ENCODE measurements around the gene LHPP. TPM values are rescaled to one million over a fixed set of nuclear protein-coding genes. Genes with fewer than 3 reads are reported as not detected.

LHPP gene
- total RNA-seq, 1 experiment from 2014 or later = 6.6 TPM

DNA sequence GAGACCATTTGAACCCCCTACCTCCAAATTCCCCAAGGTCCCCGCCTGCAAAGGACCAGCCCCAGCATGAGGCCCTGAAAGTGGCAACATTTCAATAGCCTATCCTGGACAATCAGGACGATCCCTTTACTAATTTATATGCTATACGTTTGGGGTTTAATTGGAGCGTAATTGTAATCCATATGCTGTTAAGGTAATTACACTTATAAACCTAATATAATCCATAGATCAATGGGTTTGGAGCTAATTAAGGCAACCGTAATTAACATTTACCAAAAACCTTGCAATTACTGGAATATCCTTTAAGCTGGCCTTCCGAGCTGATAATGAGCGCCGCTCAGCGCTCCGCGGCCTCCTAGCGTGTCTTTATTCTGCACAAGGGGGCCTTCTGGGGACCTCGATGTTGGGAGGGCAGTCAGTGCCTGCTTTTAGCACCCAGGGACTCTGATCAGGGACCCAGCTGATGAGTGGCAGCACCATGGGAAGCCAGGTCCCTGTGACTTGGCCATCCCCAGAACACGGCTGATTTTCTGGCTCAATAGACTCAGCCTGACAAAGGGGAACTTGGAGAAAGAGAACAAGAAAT is 91.2 kb downstream of the LHPP start:
- Histone ChIP-seq H3K4me2 (ENCODE audit: low read length) (no peak overlapping the region), H4K20me1 (ENCODE audit: low read length) (no peaks in the 10 kb centered on the region), H3K4me3 (ENCODE audit: low read length) (no peak overlapping the region), H3K27ac (ENCODE audit: low read length) (no peak overlapping the region), H3K79me2 (ENCODE audit: low read length) (no peaks in the 10 kb centered on the region), H3K9me2 (replicated peaks; ENCODE audit: low read length) (no peaks in the 10 kb centered on the region), H3K27me3 (ENCODE audit: low read length) (no peaks in the 10 kb centered on the region), H3K9me3 (ENCODE audit: low read length) (no peaks in the 10 kb centered on the region), H3K36me3 (ENCODE audit: low read depth, low read length) (no peaks in the 10 kb centered on the region), H3F3A (ENCODE audit: low read length, unreplicated experiment) (no peaks in the 10 kb centered on the region), H3K4me1 (ENCODE audit: insufficient read depth, low read length) (no peaks in the 10 kb centered on the region), H3K9ac (ENCODE audit: low read length) (no peak overlapping the region), H2AFZ (ENCODE audit: low read length) (no peak overlapping the region)
- TF ChIP-seq EZH2 (IDR thresholded peaks at IDR 0.05; ENCODE audit: low read length, unreplicated experiment) (no peak), EZH2phosphoT487 (IDR thresholded peaks at IDR 0.05; ENCODE audit: borderline replicate concordance, low read length) (no peak)
- TF ChIP-seq, protein P1, sequence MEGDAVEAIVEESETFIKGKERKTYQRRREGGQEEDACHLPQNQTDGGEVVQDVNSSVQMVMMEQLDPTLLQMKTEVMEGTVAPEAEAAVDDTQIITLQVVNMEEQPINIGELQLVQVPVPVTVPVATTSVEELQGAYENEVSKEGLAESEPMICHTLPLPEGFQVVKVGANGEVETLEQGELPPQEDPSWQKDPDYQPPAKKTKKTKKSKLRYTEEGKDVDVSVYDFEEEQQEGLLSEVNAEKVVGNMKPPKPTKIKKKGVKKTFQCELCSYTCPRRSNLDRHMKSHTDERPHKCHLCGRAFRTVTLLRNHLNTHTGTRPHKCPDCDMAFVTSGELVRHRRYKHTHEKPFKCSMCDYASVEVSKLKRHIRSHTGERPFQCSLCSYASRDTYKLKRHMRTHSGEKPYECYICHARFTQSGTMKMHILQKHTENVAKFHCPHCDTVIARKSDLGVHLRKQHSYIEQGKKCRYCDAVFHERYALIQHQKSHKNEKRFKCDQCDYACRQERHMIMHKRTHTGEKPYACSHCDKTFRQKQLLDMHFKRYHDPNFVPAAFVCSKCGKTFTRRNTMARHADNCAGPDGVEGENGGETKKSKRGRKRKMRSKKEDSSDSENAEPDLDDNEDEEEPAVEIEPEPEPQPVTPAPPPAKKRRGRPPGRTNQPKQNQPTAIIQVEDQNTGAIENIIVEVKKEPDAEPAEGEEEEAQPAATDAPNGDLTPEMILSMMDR (conservative IDR thresholded peaks at IDR 0.05; ENCODE audit: low read depth, low read length) = no peak
- intact Hi-C loops (cut with micrococcal nuclease) = no loop called here
- POLR2A ChIA-PET (ENCODE audit: unreplicated experiment) = no interaction called here
- CTCF ChIA-PET = no interaction called here
- no peak for ATAC-seq
- no TSS peak for BruUV-seq (replicated peaks)
- no peak for DNase-seq

DNA sequence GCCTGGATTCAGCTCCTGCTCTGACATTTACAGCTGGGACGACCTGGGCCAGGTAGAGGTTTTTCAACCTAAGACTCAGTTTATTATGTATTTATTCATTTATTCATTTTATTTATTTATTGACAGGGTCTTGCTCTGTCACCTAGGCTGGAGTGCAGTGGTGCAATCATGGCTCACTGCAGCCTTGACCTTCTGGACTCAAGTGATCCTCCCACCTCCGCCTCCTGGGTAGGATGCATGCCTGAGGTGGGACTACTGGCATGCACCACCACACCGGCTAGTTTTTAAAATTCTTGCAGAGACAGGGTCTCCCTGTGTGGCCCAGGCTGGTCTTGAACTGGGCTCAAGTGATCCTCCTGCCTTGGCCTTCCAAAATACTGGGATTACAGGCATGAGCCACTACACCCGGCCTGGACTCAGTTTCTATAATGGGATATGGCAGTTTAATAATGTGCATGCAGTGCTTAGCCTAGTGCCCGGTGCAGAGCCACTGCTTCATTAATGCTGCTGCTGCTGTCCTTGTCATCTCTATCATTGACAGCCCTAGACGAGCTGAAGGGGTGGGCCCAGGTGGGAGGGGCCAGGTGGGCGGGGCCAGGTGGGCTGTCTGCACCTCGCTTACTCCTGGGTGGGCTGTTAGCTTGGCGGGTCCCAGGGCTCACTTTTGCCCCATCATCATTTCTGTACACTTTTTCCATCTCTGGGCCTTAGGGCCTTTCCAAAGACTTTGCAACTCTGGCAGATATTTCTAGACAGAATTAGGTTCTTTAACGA is 92.6 kb downstream of the LHPP start:
- no TSS peak for BruUV-seq (replicated peaks)
- ChIA-PET CTCF (no interaction called here), POLR2A (ENCODE audit: unreplicated experiment) (no interaction called here)
- H3K36me3 ChIP-seq (ENCODE audit: low read depth, low read length) = no peaks in the 10 kb centered on the region
- no peak overlapping the region for H3K4me2 ChIP-seq (ENCODE audit: low read length)
- H2AFZ ChIP-seq (ENCODE audit: low read length) = no peak overlapping the region
- TF ChIP-seq, protein P1 (conservative IDR thresholded peaks at IDR 0.05; ENCODE audit: low read depth, low read length) = no peak
- TF ChIP-seq EZH2 (IDR thresholded peaks at IDR 0.05; ENCODE audit: low read length, unreplicated experiment) (no peak), EZH2phosphoT487 (IDR thresholded peaks at IDR 0.05; ENCODE audit: borderline replicate concordance, low read length) (no peak)
- ATAC-seq = no peak
- H3K27me3 ChIP-seq (ENCODE audit: low read length) = no peaks in the 10 kb centered on the region
- H3F3A ChIP-seq (ENCODE audit: low read length, unreplicated experiment) = no peaks in the 10 kb centered on the region
- H3K9me2 ChIP-seq (replicated peaks; ENCODE audit: low read length) = no peaks in the 10 kb centered on the region
- H3K4me1 ChIP-seq (ENCODE audit: insufficient read depth, low read length) = no peaks in the 10 kb centered on the region
- intact Hi-C loops (cut with micrococcal nuclease) = no loop called here
- no peaks in the 10 kb centered on the region for H3K9me3 ChIP-seq (ENCODE audit: low read length)
- no peak overlapping the region for H3K9ac ChIP-seq (ENCODE audit: low read length)
- DNase-seq = no peak
- no peaks in the 10 kb centered on the region for H4K20me1 ChIP-seq (ENCODE audit: low read length)
- no peak overlapping the region for H3K4me3 ChIP-seq (ENCODE audit: low read length)
- H3K27ac ChIP-seq (ENCODE audit: low read length) = no peak overlapping the region
- no peaks in the 10 kb centered on the region for H3K79me2 ChIP-seq (ENCODE audit: low read length)

DNA sequence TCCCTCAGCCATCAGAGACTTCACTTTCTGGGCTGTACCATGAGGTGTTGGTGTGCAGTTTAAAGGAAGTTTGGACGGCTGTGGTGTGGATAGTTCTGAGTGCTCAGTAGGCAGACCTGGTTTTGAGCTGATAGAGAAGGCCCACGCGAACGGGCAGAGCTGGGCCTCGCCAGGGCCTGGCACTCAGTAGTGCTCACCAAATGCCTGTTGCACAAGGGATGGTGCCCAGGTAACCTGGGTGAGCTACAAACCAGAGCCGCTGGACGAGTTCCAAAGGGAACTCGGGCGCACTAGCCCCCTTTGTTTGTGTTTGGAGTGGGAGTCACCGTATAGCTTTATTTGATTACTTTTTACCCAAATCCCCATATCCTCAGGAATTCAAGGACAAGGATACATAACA is 95.5 kb downstream of the LHPP start:
- TF ChIP-seq, protein P1 (conservative IDR thresholded peaks at IDR 0.05; ENCODE audit: low read depth, low read length) = no peak

More for the DNA sequence above, 95.5 kb downstream of the LHPP start:
- H3K4me2 ChIP-seq (ENCODE audit: low read length) = no peak overlapping the region
- no peaks in the 10 kb centered on the region for H4K20me1 ChIP-seq (ENCODE audit: low read length)
- H3K79me2 ChIP-seq (ENCODE audit: low read length) = no peaks in the 10 kb centered on the region
- ATAC-seq (no peak), DNase-seq (no peak)
- no peaks in the 10 kb centered on the region for H3F3A ChIP-seq (ENCODE audit: low read length, unreplicated experiment)
- no peaks in the 10 kb centered on the region for H3K36me3 ChIP-seq (ENCODE audit: low read depth, low read length)
- H3K9ac ChIP-seq (ENCODE audit: low read length) = no peak overlapping the region
- no peak overlapping the region for H2AFZ ChIP-seq (ENCODE audit: low read length)
- intact Hi-C loops (cut with micrococcal nuclease) = no loop called here
- BruUV-seq (replicated peaks) = no TSS peak
- no peaks in the 10 kb centered on the region for H3K9me2 ChIP-seq (replicated peaks; ENCODE audit: low read length)
- H3K4me1 ChIP-seq (ENCODE audit: insufficient read depth, low read length) = no peaks in the 10 kb centered on the region
- H3K27ac ChIP-seq (ENCODE audit: low read length) = no peak overlapping the region
- ChIA-PET CTCF (no interaction called here), POLR2A (ENCODE audit: unreplicated experiment) (no interaction called here)
- no peak overlapping the region for H3K4me3 ChIP-seq (ENCODE audit: low read length)
- H3K9me3 ChIP-seq (ENCODE audit: low read length) = no peaks in the 10 kb centered on the region
- no peaks in the 10 kb centered on the region for H3K27me3 ChIP-seq (ENCODE audit: low read length)
